CD4-positive, alpha-beta T cell treated with Interleukin-2 at 100 ng/mL for 4 hours (primary cell): ENCODE measurements around the gene SERP2.
"Not testable (repeated sequence)": the region's sequence is repeated elsewhere in the genome, so short reads cannot be mapped to it uniquely, and the experiment has no call there.

Source experiments
- DNase-seq: peaks from one replicate; pipeline ENCODE4 v3.0.0-alpha.2; 2020; ENCODE audit warnings: low spot score

The SERP2 gene

GRCh38 chr13:44373601-44374347, at the start of gene SERP2:
Gene SERP2, plus strand, starts transcription at chr13:44373824. Its CDS starts 202 bp downstream, at chr13:44374026.
- no peak for DNase-seq

- DNase-seq = no peak
These were observed 46.7 kb upstream of the SERP2 start for GRCh38 chr13:44326961-44327360.

GRCh38 chr13:44329041-44329440, 44.6 kb upstream of the SERP2 start:
- DNase-seq = not testable (repeated sequence)

- DNase-seq = no peak
These were observed 43.6 kb upstream of the SERP2 start for GRCh38 chr13:44329909-44330545.

- DNase-seq = no peak
These were observed 42.2 kb upstream of the SERP2 start for GRCh38 chr13:44331446-44331845.

GRCh38 chr13:44331912-44332851, 41.4 kb upstream of the SERP2 start:
- DNase-seq = no peak

- DNase-seq = no peak
These were observed 39.5 kb upstream of the SERP2 start for GRCh38 chr13:44333950-44334655.

- no peak for DNase-seq
These were observed 38.9 kb upstream of the SERP2 start for GRCh38 chr13:44334751-44335150.

- no peak for DNase-seq
These were observed 36.7 kb upstream of the SERP2 start for GRCh38 chr13:44336934-44337333.

- no peak for DNase-seq
These were observed 36.0 kb upstream of the SERP2 start for GRCh38 chr13:44337581-44337980.

- DNase-seq = no peak
These were observed 33.1 kb upstream of the SERP2 start for GRCh38 chr13:44340508-44340907.

- no peak for DNase-seq
These were observed 30.9 kb upstream of the SERP2 start for GRCh38 chr13:44342741-44343140.

- DNase-seq = no peak
These were observed 27.1 kb upstream of the SERP2 start for GRCh38 chr13:44346534-44346933.

GRCh38 chr13:44347301-44347700, 26.3 kb upstream of the SERP2 start:
- DNase-seq = no peak

GRCh38 chr13:44347949-44348348, 25.7 kb upstream of the SERP2 start:
- no peak for DNase-seq

GRCh38 chr13:44350775-44351504, 22.7 kb upstream of the SERP2 start:
- no peak for DNase-seq

GRCh38 chr13:44351505-44351854, 22.1 kb upstream of the SERP2 start:
- no peak for DNase-seq

- DNase-seq = no peak
These were observed 21.4 kb upstream of the SERP2 start for GRCh38 chr13:44352202-44352601.

- DNase-seq = no peak
These were observed 21.0 kb upstream of the SERP2 start for GRCh38 chr13:44352671-44353070.

GRCh38 chr13:44354331-44354730, 19.3 kb upstream of the SERP2 start:
- DNase-seq = no peak

- no peak for DNase-seq
These were observed 18.7 kb upstream of the SERP2 start for GRCh38 chr13:44354884-44355283.
